GM12872 (cell line): ENCODE data around the gene SLC30A7.

ENCODE experiments used
- CTCF ChIP-seq: IDR thresholded peaks from 3 replicates; pipeline ENCODE4 v1.5.1; 2011; ENCODE audit warnings: low read depth, mild to moderate bottlenecking, low read length, moderate library complexity; ENCODE audit not compliant: insufficient read depth

The SLC30A7 gene

GRCh38 chr1:100876291-100876690 lies 19.6 kb upstream of the SLC30A7 start:
- TF ChIP-seq CTCF, result no peak

GRCh38 chr1:100879422-100879821 lies 16.5 kb upstream of the SLC30A7 start:
- no peak for TF ChIP-seq CTCF

- no peak for TF ChIP-seq CTCF
These were observed 14.2 kb upstream of the SLC30A7 start for GRCh38 chr1:100881687-100882086.

GRCh38 chr1:100882698-100883097 lies 13.2 kb upstream of the SLC30A7 start:
- no peak for TF ChIP-seq CTCF

- no peak for TF ChIP-seq CTCF
These were observed 11.9 kb upstream of the SLC30A7 start for GRCh38 chr1:100883963-100884362.

- TF ChIP-seq CTCF, result no peak
These were observed 4.5 kb upstream of the SLC30A7 start for GRCh38 chr1:100891380-100891779.

GRCh38 chr1:100892554-100892953 lies 3.3 kb upstream of the SLC30A7 start:
- TF ChIP-seq CTCF, result no peak

GRCh38 chr1:100893718-100894117 lies 2.2 kb upstream of the SLC30A7 start:
- TF ChIP-seq CTCF, result no peak
